ENCODE results near the gene CASZ1.

Gene CASZ1

DNA sequence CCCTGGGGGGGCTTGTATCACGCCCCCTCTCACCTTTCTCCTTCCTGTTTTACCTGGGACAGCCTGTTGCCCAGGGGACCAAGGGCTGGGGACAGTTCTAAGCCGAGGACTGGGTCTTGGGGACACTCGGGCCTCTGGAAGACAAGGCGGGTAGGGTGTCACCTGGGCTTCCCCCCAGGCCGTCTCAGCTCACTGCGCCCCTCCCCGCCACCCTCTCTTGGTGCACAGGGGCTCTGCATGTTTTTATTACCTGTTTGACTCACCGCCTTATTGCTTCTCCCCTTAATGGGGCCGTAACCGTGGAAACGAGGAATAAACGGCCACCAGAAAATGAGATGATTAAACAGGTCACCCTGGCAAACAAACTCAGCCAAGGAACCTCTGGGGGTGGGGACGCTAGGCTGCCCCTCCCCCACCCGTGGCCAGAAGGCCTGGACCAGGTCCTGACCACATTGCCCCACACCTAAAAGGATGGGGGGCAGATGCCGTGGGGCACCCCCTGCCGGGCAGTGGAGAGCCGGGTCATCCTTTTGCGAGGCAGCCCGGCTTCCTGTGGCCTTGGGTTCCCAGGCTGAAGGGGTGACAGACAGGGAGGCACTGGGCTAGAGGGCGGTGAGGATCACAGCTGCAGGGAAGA is 109.9 kb downstream of the CASZ1 start:
- DNase-seq (ENCODE audit: low spot score), result no peak

DNA sequence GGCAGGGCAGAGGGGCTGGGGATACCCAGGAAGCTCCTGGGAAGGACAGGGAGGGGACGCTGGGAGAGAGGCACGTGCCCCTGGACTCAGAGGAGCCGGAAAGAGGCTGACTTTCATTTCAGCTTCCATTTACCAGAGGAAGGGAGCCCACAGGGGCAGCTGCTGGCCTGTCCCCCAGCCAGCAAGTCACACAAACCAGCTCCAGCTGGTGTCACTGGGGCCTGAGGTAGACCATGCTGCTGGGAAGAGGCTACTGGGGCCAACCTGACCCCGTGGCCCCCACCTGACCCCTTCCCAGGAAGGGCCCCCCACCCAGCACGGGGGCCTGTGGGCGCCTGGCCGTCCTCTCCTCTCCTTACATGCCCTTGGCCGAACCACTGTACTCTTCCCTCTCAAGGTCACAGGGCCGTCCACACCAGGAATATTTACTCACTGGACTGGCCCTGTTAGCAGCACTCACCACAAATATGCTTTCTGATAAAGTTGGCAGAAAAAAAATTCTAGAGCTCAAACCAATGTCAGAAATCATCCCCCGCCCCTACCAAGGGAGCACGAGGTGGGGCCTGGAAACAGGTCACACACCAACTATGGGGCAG is 110.5 kb downstream of the CASZ1 start:
- no peak for DNase-seq (ENCODE audit: low spot score)

DNA sequence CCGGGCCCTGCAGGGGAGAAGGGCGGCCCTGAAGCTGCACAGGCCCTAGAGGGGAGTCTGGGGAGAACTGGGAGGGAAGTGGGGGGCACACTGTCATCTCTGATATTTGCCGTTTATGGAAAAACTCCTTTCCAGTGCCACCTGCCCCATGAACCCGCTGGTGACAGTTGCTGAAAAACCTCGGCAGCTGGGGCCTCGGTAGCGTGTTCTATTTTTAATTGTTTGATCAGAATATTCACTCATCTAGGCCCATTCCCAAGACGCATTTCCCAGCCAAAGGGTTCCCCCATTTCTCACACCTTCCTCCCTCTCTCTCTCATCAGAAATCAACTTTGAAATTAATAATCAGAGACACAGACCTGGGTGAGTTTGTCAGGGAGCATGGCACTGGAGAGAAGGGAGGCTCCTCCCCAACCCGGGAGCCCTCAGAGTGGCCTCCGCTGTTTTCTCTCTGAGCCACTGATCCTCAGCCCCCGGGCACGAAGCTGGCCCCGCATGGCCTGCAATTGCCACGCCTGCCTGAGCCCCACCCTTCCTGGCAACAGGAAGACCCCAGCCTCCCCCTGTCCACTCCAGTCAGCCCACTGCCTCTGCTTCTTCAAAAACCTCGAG is 111.1 kb downstream of the CASZ1 start:
- DNase-seq (ENCODE audit: low spot score), result no peak

DNA sequence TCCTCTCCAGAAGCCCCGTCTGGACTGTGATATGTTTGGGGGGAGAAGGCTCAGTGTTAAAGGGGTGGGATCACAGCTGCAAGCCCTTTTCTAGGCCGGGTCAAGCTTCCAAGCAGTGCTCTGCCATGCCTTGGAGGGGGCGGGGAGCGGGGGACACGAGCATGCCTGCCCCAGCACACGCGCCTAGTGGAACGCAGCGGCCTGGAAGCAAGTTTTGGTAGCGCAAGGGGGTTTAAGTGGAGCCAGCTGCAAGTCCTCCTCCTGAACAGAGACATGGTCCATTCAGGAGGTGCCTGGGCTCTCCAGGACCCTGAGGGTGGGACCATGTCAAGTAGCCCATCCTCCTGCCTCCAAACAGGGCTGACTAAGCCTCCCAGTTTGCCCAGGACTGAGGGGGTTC is 112.2 kb downstream of the CASZ1 start:
- no peak for DNase-seq (ENCODE audit: low spot score)

DNA sequence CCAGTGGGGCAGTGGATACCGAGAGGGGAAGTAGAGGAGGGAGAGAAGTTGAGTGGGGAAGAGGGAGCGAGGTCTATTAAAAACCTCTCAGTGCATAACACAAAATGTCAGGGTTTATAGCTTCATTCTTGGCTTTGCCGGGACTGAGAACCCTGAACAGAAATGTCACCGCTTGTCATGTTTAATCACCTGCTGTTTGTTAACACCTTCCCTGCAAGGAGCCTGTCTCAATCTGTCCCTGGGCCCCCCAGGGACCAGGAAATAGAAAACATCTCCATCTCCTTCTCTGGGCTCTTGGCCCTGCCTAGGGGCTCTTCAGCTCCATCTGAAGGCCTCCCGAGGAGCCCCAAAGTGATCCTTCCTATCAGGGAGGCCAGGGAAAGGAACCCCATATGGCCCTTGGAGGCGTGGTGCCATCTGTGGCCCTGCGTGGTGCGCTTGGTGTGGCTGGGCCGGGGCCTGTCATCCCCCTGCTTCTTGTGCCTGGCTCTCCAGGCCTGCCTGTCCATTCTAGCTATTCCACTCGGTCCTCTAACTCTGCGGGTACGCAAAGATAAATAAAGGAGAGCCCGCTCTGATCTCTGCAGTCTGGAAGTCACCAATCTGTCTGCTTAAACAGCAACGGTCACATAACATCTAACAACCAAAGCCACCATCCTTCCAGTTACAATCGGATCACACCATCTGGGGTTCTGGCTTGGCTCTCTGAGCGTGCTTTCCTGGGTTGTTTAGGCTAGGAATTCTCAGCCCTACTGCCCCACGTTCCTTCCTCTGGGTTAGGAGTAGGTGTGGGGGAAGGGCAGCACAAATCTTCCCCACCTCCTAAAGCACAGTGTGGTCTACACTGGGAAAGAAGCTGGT is 113.8 kb downstream of the CASZ1 start:
- no peak for DNase-seq (ENCODE audit: low spot score)

DNA sequence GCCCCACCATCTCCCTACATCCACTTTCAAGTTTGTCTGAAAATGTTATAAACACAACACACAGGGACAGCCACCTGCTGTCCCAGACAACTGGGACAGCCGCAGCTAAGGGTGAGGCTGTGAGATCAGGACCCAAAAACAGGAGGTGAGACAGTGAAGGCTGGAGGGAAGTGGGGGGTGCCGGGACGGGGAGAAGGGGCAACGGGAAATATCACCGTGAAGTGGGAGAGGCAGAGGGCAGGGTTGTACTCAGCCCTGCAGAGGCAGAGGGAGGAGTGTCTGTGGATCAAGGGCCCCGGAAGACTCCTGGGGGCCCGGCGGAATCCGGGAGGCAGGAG is 114.4 kb downstream of the CASZ1 start:
- no peak for DNase-seq (ENCODE audit: low spot score)

DNA sequence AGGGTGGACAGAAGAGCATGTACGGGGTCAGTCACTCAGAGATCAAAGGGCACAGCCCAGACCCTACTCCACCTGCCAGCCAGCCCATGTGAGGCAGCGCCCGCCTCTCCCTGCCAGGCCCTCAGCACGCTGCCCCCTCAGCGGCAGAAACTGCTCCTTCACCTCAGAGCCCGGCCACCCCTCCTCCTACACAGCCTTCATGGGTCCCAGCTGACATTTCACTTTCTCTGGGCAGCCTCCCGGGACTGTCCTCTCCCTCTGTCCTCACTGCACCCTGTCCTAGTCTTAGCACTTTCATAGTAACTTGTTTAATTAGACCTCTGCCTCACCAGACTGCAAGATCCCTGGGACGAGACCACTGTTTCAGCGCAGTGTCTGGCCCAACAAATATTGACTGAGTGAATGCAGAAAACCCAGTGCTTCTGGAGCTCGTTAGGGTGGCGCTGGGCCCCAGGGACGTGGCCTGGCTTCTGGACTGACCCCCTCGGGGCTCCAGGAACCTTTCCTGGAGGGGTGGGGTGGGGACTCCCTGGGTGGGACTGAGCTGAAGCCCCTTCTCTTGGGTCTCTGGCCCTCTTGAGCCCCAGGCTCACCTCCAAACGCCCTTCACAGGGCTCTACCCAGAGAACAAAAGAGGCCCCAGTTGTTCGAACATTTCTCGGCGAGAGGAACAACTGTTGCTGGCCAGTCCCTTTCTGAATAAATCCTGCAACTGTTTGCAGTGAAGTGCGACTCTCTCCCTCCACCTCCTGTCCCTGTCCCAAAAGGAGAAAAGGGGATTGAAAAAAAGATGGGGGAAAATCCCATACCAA is 114.9 kb downstream of the CASZ1 start:
- no peak for DNase-seq (ENCODE audit: low spot score)

DNA sequence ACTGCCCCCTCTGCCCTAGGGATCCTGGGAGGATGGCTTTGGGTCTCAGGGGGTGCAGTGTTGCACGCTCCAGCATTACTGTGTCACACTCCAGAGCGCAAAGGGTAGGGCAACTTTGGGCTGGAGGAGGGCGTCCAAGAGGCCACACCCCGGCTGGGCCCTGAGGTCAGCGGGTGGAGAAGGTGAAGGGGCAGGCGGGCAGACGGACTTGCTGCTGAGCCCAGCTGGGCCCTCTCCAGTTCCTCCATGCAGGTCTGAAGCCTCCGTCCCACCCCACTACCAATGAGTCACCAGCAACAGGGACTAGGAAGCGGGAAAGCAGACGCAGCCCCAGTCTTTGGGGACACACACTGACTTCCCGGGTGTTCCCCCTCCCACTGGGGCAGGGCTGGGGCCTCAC is 116.0 kb downstream of the CASZ1 start:
- no peak for DNase-seq (ENCODE audit: low spot score)

DNA sequence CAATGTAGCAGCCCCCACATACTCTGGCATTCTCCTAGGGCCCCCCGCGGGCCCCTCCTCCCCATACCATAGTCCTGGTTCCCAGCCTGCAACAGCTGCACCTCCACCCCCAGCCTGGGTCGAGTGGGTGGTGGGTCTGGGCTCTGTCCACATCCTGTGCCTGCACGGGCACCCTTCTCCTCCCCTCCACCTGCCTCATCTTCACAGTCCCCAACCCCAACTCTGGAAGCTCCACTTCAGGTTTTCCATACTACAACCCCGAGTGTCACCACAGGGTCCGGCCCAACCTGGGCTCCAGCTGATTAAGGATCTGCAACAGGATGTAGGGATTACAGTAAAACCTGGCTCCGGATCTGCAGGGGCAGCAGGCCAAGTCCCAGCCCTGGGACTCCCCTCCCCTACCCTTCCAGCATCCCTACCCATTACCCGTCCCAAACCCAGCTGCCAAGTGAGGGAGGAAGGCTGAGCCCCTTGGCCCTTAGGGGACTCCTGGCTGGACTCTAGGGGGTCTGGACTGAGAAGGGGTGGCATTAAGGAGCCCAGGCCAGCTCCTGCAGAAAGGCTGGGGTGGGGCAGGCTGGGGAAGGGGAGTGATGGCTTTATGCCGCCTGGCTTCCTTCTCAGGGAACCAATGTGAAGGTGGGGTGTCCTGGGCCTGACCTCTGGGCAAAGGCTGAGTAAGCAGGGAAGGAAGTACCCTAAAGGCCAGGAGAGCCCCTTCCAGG is 116.8 kb downstream of the CASZ1 start:
- peak; percentile 88 for DNase-seq (ENCODE audit: low spot score)

DNA sequence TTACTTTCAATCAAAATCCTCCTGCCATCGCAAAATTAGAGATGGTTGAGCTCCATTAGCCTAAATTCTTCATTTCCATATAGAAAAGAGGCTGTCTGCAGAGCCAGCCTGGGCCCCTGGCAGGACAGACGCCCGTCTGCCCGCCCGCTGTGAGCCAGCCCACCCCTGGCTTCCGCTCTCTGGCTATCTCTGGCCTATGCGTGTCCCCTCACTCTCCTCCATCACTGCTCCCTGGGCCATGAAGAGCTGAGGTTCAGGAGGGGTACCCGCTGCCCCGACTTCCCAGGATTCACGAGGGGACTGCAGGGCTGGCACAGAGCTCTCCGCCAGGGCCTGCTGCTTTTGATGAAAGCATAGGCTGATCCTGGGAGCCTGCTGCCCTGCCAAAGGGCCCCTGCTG is 117.6 kb downstream of the CASZ1 start:
- no peak for DNase-seq (ENCODE audit: low spot score)

DNA sequence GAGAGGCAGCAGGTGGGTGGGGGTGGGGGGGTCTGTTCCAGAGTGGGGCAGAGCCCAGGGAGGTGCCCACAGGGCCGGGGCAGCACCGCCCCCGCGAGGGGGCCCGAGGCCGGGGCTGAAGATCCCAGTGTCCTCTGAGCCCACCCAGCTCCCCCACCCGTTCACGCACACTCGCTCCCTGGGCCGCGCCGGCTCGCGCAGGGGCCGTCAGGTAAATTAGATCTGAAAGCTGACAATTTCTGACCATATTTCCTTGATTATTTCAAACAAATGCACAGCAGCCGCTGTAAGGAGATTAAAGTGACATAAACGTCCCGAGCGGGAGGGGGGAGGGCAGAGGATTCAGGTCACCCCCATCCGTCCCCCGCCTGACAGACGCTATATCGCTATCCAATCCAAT is 118.0 kb downstream of the CASZ1 start:
- no peak for DNase-seq (ENCODE audit: low spot score)

DNA sequence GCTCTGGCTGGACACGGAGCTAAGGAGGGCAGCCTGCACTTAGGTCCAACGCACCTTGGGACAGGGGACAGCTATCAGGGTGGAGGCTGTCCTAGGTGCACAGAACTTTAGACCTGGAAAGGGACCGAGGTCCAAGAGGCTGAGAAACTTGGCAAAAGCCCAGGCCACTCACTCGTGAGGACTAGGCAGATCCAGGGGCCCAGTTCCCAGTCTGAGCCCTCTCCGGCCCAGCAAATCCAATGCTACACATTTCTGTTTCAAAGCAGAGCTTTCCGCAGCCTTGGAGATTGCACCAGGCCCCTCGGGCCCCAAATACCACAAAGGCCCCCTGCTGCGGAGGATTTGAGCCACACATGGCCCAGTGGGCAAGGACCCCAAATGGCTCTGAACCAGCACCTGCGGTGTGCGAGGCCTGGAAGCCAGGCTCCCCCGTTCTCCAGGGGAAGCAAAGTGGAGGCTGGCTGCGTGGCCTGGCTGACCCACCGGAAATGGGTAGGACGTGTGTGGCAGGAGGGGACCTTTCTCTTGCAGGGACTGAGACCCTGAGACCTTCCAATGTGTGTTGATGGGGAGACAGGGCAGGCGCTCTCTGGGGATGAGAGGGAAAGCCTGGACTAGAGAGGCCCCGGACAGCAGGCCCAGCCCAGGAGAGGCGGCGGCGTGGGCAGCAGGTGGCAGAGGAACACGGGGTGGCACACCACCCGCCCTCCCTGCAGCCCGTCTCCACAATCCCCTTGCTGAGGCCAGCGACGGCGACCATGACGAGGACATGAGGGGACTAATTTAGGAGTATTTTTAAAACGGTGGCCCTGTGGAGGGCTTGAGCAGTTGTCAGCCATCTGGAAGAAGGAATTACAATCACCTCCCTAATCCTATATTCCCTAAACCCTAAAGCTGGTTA is 118.7 kb downstream of the CASZ1 start:
- DNase-seq (ENCODE audit: low spot score), result no peak

DNA sequence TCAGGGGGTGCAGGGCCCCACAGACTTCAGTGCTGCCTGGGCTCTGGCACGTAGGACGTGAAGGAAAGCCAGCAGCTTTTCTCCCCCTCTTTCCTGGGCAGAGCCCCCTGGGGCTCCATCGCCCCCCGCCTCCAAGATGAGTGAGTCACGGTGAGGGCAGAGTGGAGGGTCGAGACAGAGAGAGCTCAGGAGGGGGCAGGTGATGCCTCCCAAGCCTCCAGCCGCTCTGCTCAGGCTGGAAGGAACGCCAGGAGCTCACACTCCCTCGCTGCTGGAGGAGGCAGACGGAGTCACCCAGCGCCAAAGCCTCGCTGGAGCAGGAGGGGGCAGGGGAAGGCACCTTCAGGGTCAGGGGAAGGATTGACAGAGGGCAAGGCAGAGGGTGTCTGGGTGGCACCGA is 119.5 kb downstream of the CASZ1 start:
- DNase-seq (ENCODE audit: low spot score), result no peak

DNA sequence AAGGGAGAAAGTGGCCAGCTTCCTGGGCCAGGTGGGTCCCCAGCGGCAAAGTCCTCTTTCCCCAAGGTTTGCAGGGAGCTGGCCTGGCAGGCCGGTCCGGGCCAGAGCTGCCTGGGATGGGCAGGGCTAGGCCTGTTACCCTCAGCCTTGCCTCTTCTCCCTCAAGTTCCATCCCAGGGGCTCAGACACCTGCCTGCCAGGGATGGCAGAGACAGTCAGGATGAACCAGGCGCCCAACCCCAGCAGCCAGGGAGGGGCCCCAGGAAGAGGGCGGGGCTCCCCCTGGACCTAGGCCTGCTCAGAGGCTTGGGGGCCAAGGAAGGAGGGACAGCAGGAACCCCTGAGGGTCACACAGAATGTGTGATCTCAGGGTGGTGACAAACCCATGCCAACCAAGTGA is 120.6 kb downstream of the CASZ1 start:
- no peak for DNase-seq (ENCODE audit: low spot score)

DNA sequence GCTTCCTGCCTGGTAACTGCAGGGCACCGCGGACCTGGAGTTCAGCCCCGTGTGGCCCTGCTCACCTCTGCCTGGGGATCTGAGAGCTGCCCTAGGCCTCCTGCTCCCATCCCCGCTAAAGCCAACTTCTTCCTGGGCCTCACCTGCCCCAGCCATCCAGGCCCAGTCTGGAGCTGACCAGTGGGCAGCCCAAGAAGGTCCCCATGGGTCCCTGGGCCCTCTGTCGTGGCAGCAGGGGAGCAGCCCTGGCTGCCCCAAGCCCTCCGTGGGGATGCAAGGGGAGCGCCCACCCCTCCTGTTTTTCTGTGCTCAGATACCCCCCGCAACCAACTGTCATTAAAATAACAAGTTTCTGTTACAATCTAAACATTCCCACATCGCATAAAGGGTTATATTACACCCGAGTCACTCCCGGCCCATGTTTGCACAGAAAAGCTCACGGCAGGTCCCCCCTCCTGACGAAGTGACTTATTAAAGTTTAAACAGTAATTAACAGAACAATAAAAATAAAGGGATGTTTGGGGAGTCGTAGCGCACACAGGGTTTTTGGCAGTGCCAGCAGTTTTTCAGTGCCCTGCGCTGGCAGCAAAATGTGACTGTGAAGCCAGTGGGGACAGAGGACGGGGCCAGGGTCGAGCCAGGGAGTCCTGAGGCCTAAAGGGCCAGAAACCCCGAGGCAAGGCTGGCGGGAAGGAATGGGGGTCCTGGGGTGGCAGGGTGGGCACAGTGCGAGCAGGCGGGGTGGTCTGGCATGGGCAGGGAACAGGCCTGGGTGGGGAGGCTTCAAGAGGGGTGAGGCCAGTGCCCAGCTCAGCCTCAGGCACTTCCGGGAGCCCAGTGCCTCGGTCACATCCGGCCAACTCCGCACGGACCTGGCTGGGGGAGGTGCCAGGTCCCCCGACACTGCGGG is 121.5 kb downstream of the CASZ1 start:
- DNase-seq (ENCODE audit: low spot score), result no peak

DNA sequence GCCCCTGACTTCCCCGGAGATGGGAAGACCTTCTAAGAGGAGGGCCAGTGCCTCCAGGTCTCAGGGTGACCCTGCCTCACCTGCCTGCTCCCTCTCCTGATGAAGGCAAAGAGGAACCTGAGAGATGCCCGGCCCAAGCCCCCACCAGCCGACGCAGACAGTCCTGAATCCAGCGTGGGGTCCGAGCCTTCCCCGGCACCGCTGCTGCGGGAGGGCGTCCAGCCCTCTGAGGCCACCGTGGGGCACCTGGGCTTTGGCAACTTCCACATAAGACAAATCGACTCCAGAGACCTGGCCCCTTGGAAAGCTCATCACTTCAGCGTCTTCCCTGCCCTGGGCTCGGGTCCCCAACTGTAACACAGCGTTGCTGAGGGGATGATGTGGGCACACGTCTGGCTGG is 122.2 kb downstream of the CASZ1 start:
- DNase-seq (ENCODE audit: low spot score), result no peak

DNA sequence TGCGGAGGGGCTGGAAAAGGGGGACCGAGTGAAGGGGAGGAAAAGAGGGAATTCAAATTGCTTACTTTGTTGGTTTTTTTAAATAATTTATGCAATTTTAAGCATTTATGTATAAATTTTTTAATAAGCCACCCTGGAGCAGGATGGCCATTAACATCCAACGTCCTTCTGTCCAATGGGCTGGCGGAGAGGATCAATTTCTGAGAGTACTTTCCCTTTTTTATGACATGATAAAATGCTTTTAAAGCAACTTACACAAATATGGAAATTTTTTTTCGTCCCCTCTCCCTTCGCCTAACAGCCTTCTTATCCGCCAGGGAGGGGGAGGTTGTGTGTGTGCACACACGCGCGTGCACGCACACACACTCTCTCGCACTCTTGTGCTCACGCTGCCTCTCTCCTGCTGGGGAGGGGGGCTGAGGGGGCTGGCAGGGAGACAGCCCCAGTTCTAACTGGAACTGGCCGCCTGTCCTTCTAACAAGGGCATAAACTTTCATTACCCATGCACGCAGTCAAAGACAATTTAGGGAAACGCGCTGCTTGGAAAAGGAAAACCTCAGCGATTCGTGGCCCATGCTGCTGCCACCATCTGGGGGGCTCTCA is 123.2 kb downstream of the CASZ1 start:
- no peak for DNase-seq (ENCODE audit: low spot score)

DNA sequence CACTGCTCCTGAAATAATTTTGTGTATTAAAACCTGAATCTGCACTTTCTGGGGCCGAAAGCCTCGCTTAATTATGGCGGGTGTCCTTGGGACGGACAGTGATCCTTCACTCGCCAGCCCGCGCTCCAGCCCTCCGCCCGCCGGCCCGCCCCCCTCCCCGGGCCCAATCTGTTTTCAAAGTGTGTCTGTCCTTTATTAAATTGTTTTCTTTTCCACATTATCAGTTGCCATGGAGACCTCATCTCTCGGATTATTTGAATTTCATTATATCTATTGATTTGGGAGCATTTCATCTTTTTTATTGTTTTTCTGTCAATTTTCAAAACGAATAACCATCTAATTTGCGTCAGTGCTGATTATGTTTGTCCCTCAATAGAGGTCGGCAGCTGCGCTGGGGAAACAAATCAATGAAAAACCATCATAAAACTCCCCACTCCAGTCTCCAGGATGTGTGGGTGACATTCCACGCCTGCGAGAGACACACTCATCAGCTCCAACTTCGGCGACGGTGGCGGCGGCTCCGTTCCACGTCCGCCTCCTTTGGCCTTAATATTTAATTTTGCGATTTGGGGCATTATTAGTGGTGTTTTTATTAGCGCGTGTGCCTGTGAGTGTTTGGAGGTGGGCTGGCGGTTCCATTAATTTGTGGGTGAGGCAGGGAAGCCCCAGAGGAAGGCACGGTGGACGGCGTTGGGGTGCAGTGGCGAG is 123.9 kb downstream of the CASZ1 start:
- no peak for DNase-seq (ENCODE audit: low spot score)
